NCI-H748 treated with DMSO at 0.1 percent for 48 hours (cell line): ENCODE measurements around the gene PTPRN2.
"Not testable (repeated sequence)": the region's sequence is repeated elsewhere in the genome, so short reads cannot be mapped to it uniquely, and the experiment has no call there.

Source experiments
- DNase-seq: peaks from one replicate; lab custom pipeline; 2025; lab: John Stamatoyannopoulos, UW

Gene PTPRN2

GRCh38 chr7:157926107-157926506 is 661.5 kb downstream of the PTPRN2 start:
- DNase-seq: no peak

GRCh38 chr7:157925383-157925875 is 662.2 kb downstream of the PTPRN2 start:
- no peak for DNase-seq

GRCh38 chr7:157923903-157924630 is 663.6 kb downstream of the PTPRN2 start:
- DNase-seq: no peak

GRCh38 chr7:157922576-157922975 is 665.0 kb downstream of the PTPRN2 start:
- DNase-seq: no peak

DNA sequence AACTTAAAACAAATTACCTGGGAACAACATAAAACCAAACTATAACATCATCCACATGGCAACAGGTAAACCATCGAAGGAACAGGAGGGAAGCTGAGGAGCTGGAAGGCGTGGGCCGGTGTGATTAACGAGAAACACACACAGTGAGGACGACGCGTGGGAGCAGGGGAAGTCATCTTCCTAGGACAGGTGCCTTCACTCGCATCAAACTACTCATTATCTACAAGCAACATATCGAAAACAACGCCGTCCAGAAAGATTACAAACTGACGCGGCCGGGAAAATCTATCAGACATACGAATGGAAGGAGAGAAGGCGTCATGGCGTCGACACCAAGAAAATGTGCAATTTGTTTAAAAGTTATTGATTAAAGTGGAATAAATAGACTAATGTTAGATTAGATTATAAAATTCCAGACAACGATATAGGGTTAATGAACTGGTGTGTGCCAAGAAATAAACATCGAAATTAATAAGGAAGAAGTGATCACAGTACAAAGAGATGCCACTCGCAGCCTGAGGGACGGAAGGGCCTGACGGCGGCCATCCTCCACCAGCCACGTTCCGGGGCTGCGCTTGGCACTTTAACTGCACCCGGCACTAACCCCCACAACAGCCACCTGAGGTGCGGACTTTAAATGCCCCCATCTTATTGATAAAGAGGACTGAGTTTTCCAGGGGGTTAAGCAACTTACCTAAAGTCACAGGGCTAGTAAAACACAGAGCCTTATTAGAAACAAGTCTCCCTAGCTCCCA is 669.1 kb downstream of the PTPRN2 start:
- no peak for DNase-seq

- no peak for DNase-seq
Observed at GRCh38 chr7:157916946-157917640, 670.5 kb downstream of the PTPRN2 start.

DNA sequence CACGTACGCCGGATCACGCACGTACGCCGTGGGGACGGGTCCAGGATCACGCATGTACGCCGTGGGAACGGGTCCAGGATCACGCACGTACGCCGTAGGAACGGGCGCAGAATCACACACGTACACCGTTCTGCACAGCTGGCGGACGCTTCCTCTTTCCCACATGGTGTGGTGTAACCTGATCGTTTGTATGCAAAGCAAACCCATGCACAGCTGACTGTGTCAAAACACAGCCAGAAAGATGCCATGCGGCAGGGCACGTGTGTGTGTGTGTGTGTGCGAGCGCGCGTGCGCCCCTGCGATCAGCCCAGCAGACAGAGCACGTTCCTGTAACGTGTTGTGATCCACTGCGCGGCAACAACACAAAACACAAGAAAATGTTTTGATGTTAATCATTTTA is 677.2 kb downstream of the PTPRN2 start:
- no peak for DNase-seq

DNA sequence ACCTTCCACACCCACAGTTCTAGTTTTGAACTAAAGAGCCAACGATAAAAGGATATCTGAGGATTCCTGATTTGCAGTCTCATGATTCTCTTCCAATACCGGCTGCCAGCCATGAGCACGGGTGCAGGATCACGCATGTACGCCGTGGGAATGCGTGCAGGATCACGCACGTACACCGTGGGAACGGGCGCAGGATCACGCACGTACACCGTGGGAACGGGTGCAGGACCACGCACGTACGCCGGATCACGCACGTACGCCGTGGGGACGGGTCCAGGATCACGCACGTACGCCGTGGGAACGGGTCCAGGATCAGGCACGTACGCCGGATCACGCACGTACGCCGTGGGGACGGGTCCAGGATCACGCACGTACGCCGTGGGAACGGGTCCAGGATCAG is 677.6 kb downstream of the PTPRN2 start:
- not testable (repeated sequence) for DNase-seq

DNA sequence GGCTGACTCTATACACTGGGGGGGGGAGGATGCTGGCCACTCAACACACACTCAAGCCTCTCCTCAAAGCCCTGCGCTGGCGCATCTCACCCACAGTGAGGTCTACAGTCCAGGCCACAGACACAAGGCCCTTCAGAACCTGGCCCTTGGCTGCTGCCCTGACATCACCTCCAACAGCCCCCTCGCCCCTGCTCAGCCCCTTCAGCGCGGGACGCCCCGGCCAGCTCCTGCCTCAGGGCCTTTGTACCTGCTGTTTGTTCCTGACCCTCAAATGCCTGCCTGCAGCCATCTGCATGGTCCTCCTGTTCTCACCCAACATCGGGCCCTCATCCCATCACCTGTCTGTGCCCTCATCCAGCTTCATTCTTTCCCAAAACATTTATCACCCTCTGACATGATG is 678.3 kb downstream of the PTPRN2 start:
- no peak for DNase-seq

- no peak for DNase-seq
Observed at GRCh38 chr7:157908006-157908782, 679.4 kb downstream of the PTPRN2 start.

GRCh38 chr7:157907091-157907490 is 680.5 kb downstream of the PTPRN2 start:
- DNase-seq: no peak

DNA sequence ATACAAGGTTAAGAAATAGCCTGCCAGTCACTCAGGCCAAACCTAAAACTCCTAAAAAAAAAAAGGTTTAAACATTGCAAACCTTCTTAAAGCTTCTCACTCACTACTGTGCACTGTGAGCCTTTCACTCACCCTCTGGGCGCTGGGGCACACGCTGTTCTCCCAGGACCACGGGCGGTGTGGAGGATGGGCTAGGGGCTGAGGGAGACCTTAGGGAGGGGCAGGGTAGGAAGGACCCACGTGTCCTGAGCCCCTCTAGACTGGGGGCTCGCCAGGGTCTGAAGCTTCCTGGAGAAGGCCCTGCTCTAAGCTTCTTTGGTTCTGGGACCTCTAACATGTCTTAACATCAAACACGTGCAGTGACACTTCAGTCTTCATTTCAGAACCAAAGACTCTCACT is 681.0 kb downstream of the PTPRN2 start:
- DNase-seq: no peak

- no peak for DNase-seq
Observed at GRCh38 chr7:157905651-157906461, 681.8 kb downstream of the PTPRN2 start.

- no peak for DNase-seq
Observed at GRCh38 chr7:157904866-157905570, 682.6 kb downstream of the PTPRN2 start.

DNA sequence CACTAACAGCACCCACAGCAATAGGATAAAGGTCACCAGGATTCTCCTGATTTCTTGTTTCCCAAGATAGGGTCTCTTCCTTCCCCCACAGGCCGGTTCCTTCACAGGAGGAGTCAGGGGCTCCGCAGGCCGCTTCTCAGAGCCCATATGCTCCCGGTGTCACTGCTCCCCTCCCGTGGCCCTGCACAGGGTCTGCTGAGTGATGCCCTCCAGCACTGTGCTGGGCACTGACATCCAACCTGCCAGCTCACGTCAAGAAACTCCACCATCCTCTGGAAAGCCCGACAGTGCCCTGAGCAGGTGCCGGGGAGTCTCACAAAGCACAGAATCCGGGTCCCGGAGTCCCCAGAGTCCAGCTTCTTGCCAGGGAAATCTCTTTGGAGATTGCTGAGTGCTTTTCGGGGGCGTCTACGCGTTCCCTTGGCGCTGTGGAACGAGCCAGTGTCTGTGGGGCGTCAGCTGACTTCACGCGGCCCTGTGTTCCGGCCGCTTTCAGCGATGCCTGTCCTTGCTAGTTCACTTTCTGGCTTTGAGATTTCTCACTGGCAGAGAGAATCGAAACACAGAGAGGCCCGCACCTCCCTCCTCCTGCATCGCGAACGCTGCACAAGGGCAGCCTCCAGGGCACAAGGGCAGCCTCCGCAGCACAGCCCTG is 683.3 kb downstream of the PTPRN2 start:
- DNase-seq: no peak

DNA sequence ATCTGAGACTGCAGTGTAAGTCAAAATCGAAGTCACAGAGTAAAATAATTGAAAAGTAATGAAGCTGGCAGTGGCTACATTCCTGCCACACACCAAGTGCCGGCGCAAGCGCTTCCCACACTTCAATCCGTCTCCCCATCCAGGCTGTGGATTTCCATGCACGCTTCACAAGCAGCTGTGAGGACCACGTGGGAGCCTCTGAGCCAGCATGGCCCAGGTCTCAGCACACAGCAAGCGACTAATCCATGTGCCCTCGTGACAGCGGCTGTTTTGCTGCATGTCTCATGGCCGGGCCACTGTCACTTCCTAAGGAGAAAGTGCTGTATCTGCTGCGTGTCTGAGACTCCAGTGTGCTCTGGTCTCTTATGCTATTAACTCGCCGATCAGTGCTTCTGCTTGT is 683.9 kb downstream of the PTPRN2 start:
- DNase-seq: no peak

DNA sequence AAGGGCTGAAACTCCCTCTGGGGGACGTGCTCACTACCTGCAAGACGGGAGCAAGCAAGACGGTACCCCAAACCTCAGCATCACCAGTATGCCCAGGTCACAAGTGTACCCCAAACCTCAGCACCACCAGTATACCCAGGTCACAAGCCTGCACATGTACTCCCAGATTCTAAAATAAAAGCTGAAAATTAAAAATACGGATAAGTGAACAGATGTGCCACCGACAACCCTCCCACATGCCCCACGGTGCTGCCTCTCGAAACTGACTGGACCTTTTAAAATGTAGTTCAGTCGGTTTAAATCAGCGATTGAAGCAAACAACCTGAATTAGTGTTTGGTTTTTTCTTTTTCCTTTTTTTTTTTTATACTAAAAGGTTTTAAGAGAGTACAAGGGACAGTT is 684.3 kb downstream of the PTPRN2 start:
- no peak for DNase-seq

DNA sequence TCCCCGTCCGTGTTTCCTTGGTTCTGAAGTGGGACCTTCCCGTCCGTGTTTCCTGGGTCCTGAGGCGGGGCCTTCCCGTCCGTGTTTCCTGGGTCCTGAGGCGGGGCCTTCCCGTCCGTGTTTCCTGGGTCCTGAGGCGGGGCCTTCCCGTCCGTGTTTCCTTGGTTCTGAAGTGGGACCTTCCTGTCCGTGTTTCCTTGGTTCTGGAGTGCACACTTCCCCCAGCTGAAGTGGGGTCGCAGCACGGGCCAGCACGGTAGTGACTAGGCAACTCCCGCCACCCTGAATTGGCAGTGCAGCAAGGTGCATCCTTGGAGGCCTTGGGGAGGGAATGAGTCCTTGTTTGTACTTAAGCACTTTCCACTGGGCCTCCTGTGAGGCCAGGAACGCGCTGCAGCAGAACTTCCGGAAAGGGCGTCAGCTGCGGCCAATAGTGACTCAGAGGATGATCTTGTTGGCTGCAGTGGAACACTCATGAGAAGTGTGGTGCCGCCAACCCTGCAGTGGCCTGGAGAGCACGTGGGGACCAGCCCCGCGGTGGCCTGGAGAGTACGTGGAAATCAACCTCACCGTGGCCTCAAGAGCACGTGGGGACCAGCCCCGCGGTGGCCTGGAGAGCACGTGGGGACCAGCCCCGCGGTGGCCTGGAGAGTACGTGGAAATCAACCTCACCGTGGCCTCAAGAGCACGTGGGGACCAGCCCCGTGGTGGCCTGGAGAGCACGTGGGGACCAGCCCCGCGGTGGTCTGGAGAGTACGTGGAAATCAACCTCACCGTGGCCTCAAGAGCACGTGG is 685.6 kb downstream of the PTPRN2 start:
- DNase-seq: not testable (repeated sequence)

DNA sequence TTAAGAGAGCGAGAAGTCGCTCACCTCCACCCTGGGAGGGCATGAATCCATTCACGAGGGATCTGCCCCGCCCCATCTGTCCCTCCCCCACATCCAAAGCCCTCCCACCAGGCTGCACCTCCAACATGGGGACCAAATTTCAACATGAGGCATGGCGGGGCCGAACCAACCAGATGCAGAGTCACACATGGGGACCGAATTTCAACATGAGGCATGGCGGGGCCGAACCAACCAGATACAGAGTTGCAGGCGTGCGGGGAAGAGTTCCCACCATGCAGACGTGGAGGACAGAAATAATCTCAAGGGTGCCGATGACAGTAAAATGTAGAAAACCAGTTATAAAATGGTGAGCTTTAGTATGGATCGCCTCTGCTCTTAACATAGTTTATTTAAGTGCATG is 686.5 kb downstream of the PTPRN2 start:
- DNase-seq: no peak
